MG63 (cell line): ENCODE measurements around the gene BICRAL. TPM values are rescaled to one million over a fixed set of nuclear protein-coding genes. Genes with fewer than 3 reads are reported as not detected.
"Not testable (repeated sequence)": the region's sequence is repeated elsewhere in the genome, so short reads cannot be mapped to it uniquely, and the experiment has no call there.

Experiments
- DNase-seq: peaks from one replicate; pipeline ENCODE4 v3.0.0-alpha.2; 2020
- H3K27me3 ChIP-seq: fragments of 250-450 bp; sonication (Bioruptor Pico); 2 replicates; pipeline ENCODE4 v1.5.1; 2020; ENCODE audit warnings: mild to moderate bottlenecking, moderate library complexity
- H3K36me3 ChIP-seq: fragments of 250-450 bp; sonication (Bioruptor Pico); 2 replicates; pipeline ENCODE4 v1.5.1; 2020; ENCODE audit warnings: mild to moderate bottlenecking, moderate library complexity
- H3K4me3 ChIP-seq: fragments of 250-450 bp; sonication (Bioruptor Pico); 2 replicates; pipeline ENCODE4 v1.5.1; 2020; ENCODE audit warnings: mild to moderate bottlenecking, moderate library complexity
- H3K9me3 ChIP-seq: fragments of 250-450 bp; sonication (Bioruptor Pico); 2 replicates; pipeline ENCODE4 v1.5.1; 2020; ENCODE audit warnings: mild to moderate bottlenecking, moderate library complexity
- total RNA-seq: library from RNA; depleted of rRNA; stranded (reverse); fragments of >200 nt; shearing (Covaris generic); gene quantifications from 2 replicates; pipeline ENCODE4 v1.2.3, GENCODE V29; 2014; ENCODE audit warnings: low replicate concordance

Gene BICRAL
- total RNA-seq, 1 experiment from 2014 or later: 0.40 TPM

GRCh38 chr6:42813074-42813645 is 31.3 kb downstream of the BICRAL start:
- no peaks in the 10 kb centered on the region for H3K9me3 ChIP-seq
- no peaks in the 10 kb centered on the region for H3K27me3 ChIP-seq
- no peak for DNase-seq
- no peak overlapping the region for H3K4me3 ChIP-seq
- no peaks in the 10 kb centered on the region for H3K36me3 ChIP-seq

GRCh38 chr6:42813906-42814444 is 32.1 kb downstream of the BICRAL start:
- no peak for DNase-seq
- H3K9me3 ChIP-seq: no peaks in the 10 kb centered on the region

GRCh38 chr6:42815726-42816125 is 33.9 kb downstream of the BICRAL start:
- H3K27me3 ChIP-seq, H3K4me3 ChIP-seq, DNase-seq, H3K36me3 ChIP-seq, H3K9me3 ChIP-seq: not testable (repeated sequence)

More at GRCh38 chr6:42813906-42814444, 32.1 kb downstream of the BICRAL start:
- H3K36me3 ChIP-seq: no peaks in the 10 kb centered on the region
- H3K4me3 ChIP-seq: no peak overlapping the region
- H3K27me3 ChIP-seq: no peaks in the 10 kb centered on the region

- Histone ChIP-seq H3K27me3 (no peaks in the 10 kb centered on the region), H3K4me3 (no peak overlapping the region), H3K36me3 (no peaks in the 10 kb centered on the region; the same call in 1 of the 2 replicates), H3K9me3 (no peaks in the 10 kb centered on the region)
- DNase-seq: no peak
Measured at GRCh38 chr6:42817907-42818306, 36.1 kb downstream of the BICRAL start.

GRCh38 chr6:42818416-42818815 is 36.6 kb downstream of the BICRAL start:
- DNase-seq: no peak
- no peaks in the 10 kb centered on the region for H3K27me3 ChIP-seq
- H3K36me3 ChIP-seq: no peaks in the 10 kb centered on the region; the same call in 1 of the 2 replicates
- H3K4me3 ChIP-seq: no peak overlapping the region
- H3K9me3 ChIP-seq: no peaks in the 10 kb centered on the region

GRCh38 chr6:42818878-42819277 is 37.0 kb downstream of the BICRAL start:
- no peak for DNase-seq
- H3K36me3 ChIP-seq: no peaks in the 10 kb centered on the region; the same call in 1 of the 2 replicates
- no peaks in the 10 kb centered on the region for H3K9me3 ChIP-seq
- no peak overlapping the region for H3K4me3 ChIP-seq
- no peaks in the 10 kb centered on the region for H3K27me3 ChIP-seq

DNA sequence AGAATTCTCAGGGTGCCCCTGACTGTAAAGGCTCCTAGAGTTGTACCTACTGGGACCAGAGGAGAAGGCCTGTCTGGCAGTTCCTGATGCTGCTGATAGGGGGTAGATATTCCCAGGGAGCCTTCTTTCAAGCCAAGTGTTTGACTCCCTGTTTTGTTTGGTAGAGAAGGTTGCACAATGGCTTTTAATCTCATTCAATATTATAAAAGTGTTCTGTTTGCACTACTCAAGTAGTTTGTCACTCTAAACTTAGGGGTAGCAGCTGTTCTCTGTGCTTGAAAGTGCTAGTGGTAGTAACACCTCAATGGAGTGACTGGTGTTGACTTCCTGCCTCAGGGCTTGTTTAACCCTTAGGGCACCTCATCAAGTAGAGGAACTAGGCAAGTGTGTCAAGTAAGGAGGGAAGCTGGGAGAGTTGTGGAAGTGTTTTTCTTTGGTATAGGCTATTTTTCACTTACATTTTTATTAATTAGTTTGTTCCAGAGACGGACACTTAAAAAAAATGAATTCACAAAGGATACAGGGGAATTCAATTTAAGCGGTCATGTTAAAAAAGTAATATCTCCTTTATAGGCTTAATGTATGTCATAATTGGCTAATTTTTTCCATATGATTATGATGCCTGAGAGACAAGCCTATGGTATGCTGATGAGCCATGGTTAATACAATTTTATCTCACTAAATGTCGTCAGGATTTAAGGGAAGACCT is 38.1 kb downstream of the BICRAL start:
- Histone ChIP-seq H3K4me3 (no peak overlapping the region), H3K27me3 (no peaks in the 10 kb centered on the region), H3K36me3 (no peaks in the 10 kb centered on the region; the same call in 1 of the 2 replicates), H3K9me3 (no peaks in the 10 kb centered on the region)
- no peak for DNase-seq

DNA sequence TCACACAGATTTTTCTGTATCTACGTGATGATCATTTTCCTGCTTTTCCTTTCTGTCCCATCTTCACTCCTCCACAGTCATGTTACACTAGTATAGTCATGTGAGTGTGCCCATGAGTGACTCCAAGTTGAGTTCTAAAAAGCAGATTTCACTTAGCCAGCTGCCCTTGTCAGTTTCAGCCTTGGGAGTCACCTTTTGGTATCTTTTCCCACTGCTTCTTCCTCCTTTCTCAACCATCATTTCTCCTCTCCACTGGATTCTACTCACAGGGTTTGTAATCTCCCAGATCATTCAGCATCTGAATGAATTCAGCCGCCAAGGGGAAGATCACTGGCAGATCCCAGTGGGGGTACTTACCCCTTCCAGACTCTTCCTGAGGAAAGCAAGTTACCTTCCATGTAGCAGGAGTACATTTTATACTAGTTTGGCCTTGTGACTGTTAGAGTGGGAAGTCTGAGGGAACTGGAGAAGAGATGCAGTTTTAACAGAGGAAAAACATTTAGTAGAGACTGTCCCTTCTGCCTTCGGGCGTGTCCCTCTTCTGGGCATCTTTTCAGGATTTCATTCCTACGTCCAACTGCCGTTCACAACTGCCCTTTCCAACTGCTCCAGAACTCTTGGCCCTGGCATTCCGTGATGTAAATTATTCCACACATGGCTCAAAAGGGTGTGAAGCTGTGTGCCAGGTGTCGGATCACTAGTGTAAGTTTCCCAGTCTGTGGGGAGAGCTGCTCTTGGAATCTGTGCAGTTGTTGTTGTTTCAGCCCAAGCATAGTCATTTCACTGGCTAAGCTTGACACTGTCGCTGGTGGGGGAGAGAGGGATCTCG is 38.9 kb downstream of the BICRAL start:
- DNase-seq: no peak
- Histone ChIP-seq H3K36me3 (no peaks in the 10 kb centered on the region; the same call in 1 of the 2 replicates), H3K9me3 (no peaks in the 10 kb centered on the region), H3K4me3 (no peak overlapping the region), H3K27me3 (no peaks in the 10 kb centered on the region)

- no peak overlapping the region for H3K4me3 ChIP-seq
- no peaks in the 10 kb centered on the region for H3K9me3 ChIP-seq
- no peaks in the 10 kb centered on the region; the same call in 1 of the 2 replicates for H3K36me3 ChIP-seq
- H3K27me3 ChIP-seq: no peaks in the 10 kb centered on the region
- no peak for DNase-seq
Measured at GRCh38 chr6:42821341-42821668, 39.5 kb downstream of the BICRAL start.

GRCh38 chr6:42821846-42822245 is 40.0 kb downstream of the BICRAL start:
- Histone ChIP-seq H3K36me3 (no peaks in the 10 kb centered on the region; the same call in 1 of the 2 replicates), H3K27me3 (no peaks in the 10 kb centered on the region), H3K4me3 (no peak overlapping the region), H3K9me3 (no peaks in the 10 kb centered on the region)
- no peak for DNase-seq

GRCh38 chr6:42829561-42830092 is 47.8 kb downstream of the BICRAL start:
- Histone ChIP-seq H3K36me3 (no peaks in the 10 kb centered on the region; the same call in 1 of the 2 replicates), H3K27me3 (no peaks in the 10 kb centered on the region), H3K4me3 (no peak overlapping the region), H3K9me3 (no peaks in the 10 kb centered on the region)
- DNase-seq: no peak

DNA sequence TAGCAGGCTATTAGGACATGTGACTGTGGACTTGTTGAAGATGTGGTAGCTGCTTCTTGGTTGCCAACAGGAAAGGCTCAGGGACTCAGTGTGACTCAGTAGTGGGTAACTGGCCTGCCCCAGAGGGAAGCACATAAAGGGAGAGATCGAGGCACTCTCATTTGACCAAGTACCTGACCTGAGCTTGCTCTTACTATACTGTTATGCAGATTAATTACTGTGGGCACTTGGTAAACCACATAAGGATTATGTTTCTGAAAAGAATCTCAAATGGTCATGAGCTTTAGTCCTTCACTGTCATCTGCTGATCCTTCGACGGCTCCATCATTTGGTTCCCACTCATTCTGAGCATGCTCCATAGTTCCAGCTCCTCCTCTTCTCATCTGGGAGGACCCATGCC is 49.4 kb downstream of the BICRAL start:
- Histone ChIP-seq H3K27me3 (no peaks in the 10 kb centered on the region), H3K9me3 (no peaks in the 10 kb centered on the region), H3K36me3 (no peaks in the 10 kb centered on the region; the same call in 1 of the 2 replicates), H3K4me3 (no peak overlapping the region)
- DNase-seq: no peak

- no peak for DNase-seq
- no peaks in the 10 kb centered on the region for H3K27me3 ChIP-seq
- no peaks in the 10 kb centered on the region for H3K9me3 ChIP-seq
- H3K4me3 ChIP-seq: no peak overlapping the region
- no peaks in the 10 kb centered on the region for H3K36me3 ChIP-seq
Measured at GRCh38 chr6:42834056-42834455, 52.2 kb downstream of the BICRAL start.

DNA sequence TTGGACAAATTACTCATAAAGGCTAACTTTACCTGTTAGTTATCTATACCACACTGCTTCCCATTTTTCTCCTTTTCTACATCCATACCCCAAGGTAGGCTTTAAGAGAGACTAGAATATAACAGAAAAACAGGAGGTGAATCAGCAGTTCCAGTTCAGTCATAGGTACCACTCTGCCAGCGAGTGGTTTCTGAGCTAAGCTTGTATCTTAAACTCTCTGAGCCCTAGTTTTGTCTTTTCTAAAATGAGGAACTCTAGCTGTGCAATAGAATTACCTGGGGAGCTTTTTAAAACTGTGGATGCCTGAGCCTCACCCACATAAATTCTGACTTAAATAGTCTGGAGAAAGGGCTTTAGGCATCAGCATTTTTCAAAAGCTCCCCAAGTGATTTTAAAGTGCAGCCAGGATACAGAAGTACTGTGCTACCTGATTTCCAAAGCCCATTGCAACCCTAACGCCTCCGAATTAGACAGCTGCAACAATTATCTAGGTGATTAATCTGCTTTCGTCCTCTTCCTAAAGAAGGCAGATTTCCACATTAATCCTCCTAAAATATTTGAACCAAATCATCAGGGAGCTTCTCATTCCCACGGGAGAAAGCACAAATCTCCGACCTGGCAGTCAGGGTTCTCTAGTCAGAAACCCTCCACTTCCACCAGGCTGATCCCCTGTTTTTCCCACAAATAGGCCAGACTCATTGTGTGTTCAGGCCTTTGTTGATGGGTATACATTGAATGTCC is 60.2 kb downstream of the BICRAL start:
- no peak for DNase-seq

GRCh38 chr6:42845327-42845694 is 63.5 kb downstream of the BICRAL start:
- Histone ChIP-seq H3K36me3 (no peaks in the 10 kb centered on the region), H3K9me3 (no peaks in the 10 kb centered on the region), H3K4me3 (no peak overlapping the region), H3K27me3 (no peaks in the 10 kb centered on the region)
- DNase-seq: no peak

More for the DNA sequence above, 60.2 kb downstream of the BICRAL start:
- Histone ChIP-seq H3K9me3 (no peaks in the 10 kb centered on the region), H3K27me3 (no peaks in the 10 kb centered on the region), H3K36me3 (no peaks in the 10 kb centered on the region), H3K4me3 (no peak overlapping the region)

DNA sequence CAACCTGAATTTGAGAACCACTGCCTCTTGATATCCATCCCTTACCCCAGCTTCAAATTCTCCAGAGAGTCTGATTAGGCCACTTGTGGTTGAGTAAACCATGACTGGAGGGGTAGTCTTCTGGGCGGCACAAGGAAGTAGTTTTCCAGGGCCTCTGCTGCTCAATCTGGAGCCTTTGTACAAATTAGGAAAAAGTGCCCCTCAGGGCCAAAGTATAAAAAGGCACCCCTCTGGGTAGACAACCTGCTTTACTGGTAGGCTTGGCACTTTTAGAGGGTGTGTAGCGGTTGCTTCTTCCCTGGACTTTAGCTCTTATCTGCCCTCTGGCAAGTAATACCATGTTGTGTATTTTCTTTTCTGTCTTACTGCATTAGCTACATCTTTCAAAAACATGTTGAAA is 64.7 kb downstream of the BICRAL start:
- Histone ChIP-seq H3K4me3 (no peak overlapping the region), H3K36me3 (no peaks in the 10 kb centered on the region), H3K9me3 (no peaks in the 10 kb centered on the region), H3K27me3 (no peaks in the 10 kb centered on the region)
- no peak for DNase-seq
